GM21447 (cell line): ENCODE measurements around the gene ALKBH5.
"Not testable (repeated sequence)": the region's sequence is repeated elsewhere in the genome, so short reads cannot be mapped to it uniquely, and the experiment has no call there.

ENCODE experiments used
- ATAC-seq: cut with Tn5 transposase; IDR thresholded peaks from one replicate; pipeline ENCODE4 v1.9.1; 2021; ENCODE audit not compliant: unreplicated experiment

ALKBH5 gene

GRCh38 chr17:18185391-18185790, 1.8 kb downstream of the ALKBH5 start:
- ATAC-seq: no peak

GRCh38 chr17:18185832-18186626, 2.4 kb downstream of the ALKBH5 start:
- ATAC-seq: no peak

- no peak for ATAC-seq
Observed at GRCh38 chr17:18186627-18186982, 3.0 kb downstream of the ALKBH5 start.

- no peak for ATAC-seq
Observed at GRCh38 chr17:18187226-18187625, 3.6 kb downstream of the ALKBH5 start.

- ATAC-seq: no peak
Observed at GRCh38 chr17:18187821-18188761, 4.5 kb downstream of the ALKBH5 start.

- no peak for ATAC-seq
Observed at GRCh38 chr17:18190628-18191235, 7.1 kb downstream of the ALKBH5 start.

- no peak for ATAC-seq
Observed at GRCh38 chr17:18191236-18191667, 7.6 kb downstream of the ALKBH5 start.

GRCh38 chr17:18191967-18192366, 8.3 kb downstream of the ALKBH5 start:
- ATAC-seq: no peak

GRCh38 chr17:18194394-18194793, 10.8 kb downstream of the ALKBH5 start:
- ATAC-seq: no peak

- ATAC-seq: no peak
Observed at GRCh38 chr17:18194804-18195203, 11.2 kb downstream of the ALKBH5 start.

- ATAC-seq: no peak
Observed at GRCh38 chr17:18195246-18195645, 11.6 kb downstream of the ALKBH5 start.

- no peak for ATAC-seq
Observed at GRCh38 chr17:18197535-18198194, 14.0 kb downstream of the ALKBH5 start.

- no peak for ATAC-seq
Observed at GRCh38 chr17:18198530-18198929, 14.9 kb downstream of the ALKBH5 start.

- ATAC-seq: no peak
Observed at GRCh38 chr17:18201108-18201507, 17.5 kb downstream of the ALKBH5 start.

GRCh38 chr17:18203308-18203707, 19.7 kb downstream of the ALKBH5 start:
- ATAC-seq: no peak

GRCh38 chr17:18205861-18206260, 22.2 kb downstream of the ALKBH5 start:
- ATAC-seq: no peak

GRCh38 chr17:18206962-18207361, 23.3 kb downstream of the ALKBH5 start:
- no peak for ATAC-seq

GRCh38 chr17:18208092-18208491, 24.5 kb downstream of the ALKBH5 start:
- ATAC-seq: no peak

GRCh38 chr17:18213666-18214270, 30.1 kb downstream of the ALKBH5 start:
- no peak for ATAC-seq

- ATAC-seq: not testable (repeated sequence)
Observed at GRCh38 chr17:18216906-18217305, 33.3 kb downstream of the ALKBH5 start.
